GM21515 (cell line): Measurements from ENCODE around the gene BAG5.

Source experiments
- ATAC-seq: cut with Tn5 transposase; IDR thresholded peaks from one replicate; pipeline ENCODE4 v1.9.1; 2021; ENCODE audit not compliant: unreplicated experiment

Gene BAG5

DNA sequence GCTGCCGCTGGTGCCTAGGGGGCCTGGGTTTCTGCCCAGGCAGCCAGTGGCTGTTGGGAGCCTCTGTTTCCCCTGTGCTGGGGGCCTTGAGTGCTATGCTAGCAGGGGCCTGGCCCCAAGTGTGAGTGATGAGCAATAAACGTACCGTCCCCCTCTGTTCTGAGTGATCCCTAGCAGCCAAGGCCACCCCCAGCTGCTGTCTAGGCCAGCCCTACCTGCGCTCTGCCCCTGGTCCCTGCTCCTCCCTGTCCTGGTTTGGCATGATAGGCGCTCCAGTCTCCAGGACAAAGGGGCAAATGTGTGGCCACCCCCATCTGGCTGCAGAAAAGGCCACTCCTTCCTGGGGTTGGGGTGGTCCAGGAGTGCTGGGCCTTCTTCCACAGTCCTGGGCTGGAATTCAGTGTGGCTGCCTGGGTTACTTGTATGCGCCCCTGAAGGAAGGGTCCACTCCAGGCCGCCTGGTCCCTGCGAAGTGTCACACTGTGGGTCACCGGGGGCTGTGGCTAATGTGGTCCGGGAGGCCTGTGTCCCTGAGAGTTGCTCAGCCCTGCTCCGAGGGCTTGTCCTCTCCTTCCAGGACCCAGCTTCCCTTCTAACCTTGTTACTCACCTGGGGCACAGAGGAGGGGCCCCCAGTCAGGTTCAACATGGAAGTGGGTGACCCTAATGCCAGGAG is 26.4 kb downstream of the BAG5 start:
- ATAC-seq = no peak

DNA sequence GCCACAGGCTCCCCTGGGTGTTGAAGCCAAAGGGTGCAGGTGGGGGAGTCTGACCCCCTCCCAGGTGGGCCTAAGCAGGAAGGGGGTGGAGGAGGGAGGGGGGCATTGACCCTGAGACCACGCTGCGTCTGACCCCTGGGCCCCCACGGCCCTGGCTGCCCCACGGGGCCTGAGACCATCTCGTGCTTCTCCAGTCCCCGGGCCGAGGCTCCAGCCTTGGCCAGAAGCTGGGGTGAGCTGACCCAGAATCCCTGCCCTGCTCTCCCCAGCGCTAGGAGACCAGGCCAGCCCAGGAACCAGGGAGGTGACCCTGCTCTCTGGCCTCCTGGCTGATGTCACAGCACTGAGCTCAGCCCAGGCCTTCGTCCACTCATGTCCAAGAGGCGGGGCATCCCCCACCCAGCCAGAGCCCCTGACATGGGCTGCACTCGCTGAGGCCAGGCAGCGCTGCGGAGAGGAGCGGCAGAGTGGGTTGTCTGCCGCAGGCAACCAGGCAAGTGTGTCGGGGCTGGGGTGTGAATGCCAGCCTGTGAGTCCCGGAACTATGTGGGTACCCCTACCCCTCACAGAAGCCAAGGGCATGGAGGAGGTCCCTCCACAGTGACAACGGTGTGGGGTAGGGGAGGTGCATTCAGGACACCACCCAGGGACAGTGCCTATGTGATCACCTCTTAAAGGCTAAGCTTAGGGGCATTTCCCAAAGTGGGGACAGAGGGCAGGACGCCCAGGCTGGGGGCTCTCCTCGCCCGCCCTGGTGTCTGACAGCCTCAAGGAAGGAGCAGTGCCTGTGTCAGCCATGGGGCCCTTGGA is 27.2 kb downstream of the BAG5 start:
- no peak for ATAC-seq

DNA sequence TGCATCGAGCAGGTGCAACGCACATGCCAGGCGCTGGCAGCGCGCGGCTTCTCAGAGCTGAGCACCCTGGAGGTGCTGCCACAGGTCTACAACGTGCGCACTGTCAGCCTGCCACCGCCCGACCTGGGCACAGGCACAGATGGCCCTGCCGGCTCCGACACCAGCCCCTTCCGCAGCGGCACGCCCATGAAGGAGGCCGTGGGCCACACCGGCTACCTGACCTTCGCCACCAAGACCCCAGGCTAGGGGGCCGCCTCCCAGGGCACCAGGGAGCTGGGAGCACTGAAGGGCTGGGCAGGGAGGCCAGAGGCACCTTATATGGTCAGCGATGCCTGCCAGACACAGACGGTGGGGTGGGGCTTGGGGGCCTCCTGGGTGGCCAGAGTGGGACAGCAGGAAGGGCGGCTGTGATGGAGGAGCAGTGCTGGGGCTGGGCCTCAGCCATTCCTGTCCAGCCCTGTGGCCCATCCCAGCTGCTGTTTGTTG is 27.8 kb downstream of the BAG5 start:
- ATAC-seq = no peak

DNA sequence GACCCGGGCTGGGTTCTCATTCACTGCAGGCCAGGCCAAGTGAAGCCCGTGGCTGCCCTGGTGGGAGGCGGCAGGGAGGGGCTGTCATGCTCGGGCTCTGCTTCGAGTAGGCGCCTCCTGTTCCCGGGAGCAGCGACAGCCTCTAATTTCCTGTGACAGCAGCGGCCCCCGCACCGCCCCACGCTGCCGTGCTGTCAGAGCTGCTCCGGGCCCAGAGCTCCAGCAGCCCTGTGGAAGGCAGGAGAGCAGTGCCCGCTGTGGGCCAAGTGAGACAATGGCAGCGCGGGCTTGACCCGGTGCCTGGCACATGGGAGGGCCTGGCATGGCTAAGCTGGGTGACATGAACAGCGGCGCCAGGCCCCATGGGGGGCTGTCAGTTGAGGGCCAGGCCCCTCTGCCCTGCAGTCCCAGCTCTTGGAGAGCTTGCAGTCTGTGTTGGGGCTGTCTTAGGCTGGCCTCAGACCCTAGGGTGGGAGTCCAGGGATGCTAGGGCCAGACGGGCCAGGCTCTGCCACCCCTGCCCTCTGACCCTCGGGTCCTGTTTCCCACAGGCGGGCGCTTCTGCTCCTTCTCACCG is 28.4 kb downstream of the BAG5 start:
- ATAC-seq = no peak

DNA sequence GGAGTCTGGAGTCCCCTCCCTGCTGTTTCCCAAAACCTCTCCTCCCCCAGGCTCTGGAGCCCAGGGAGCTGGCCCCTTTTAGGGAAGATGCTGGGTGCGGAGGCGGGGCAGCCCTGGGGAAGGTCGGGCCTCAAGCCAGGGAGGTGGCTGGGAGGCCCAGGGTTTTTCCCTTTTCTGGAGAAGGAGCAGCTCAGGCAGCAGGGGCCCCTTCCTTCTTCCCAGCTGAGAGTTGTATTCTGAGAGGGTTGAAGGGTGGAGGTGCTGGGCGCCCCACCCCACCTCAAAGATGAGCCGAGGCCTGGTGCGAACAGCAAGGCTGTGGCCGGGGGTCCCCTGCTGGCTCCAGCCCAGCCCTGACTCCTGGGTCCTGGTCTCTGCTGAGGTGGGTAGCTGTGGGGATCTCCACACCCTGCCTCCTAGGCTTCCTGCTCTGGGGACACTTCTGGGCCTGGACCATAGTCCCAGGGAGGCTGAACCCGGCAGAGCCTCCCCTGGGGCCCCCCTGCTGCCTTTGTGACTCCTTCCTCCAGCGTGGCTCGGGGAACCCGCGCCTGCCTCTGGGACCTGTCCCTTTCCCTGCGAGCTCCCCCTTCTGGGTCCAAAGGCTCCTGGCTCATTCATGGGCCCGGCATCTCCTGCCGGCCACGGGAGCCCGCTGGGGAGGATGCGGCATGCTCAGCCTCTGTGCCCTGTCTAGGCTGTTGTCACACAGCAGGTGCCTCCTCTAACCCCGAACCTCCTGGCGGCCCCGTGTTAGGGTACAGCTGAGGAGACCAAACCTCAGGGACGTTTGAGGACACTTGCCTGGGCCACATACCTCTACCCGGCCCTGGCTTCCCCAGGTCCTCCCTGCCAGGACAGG is 29.1 kb downstream of the BAG5 start:
- no peak for ATAC-seq

DNA sequence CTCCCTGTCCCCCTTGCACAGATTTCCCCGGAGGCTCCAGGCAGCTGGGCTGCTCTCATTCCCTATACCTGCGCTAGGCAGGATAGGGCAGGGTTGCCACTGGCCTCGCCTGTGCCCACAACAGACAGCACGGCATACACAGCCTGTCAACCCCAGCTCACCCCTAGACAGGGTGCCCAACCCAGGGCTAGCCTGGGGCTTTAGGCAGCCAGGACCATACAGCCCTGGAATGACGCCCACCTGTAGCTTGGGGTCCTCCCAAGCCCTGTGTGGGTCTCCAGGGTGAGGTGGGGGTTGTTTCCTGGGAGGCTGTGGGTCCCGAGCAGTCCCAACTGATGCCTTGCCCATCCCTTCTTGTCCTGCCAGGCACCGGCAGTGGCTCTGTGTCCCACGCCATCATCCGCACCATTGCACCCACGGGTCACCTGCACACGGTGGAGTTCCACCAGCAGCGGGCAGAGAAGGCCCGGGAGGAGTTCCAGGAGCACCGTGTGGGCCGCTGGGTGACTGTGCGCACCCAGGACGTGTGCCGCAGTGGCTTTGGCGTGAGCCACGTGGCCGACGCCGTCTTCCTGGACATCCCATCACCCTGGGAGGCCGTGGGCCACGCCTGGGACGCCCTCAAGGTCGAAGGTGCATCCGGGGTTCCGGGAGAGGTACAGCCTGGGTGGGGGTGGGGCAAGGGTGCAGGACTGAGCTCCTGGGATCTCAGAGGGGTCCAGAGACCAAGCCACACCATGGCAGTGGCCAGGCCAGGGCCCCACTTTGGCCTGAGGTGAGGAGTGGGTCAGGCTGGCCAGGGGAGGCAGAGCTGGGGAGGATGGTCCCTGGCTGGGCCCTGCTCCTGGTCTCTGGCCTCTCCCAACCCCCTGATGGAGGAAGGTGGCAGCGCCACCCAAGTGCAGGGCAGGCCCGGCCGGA is 30.0 kb downstream of the BAG5 start:
- ATAC-seq = no peak

DNA sequence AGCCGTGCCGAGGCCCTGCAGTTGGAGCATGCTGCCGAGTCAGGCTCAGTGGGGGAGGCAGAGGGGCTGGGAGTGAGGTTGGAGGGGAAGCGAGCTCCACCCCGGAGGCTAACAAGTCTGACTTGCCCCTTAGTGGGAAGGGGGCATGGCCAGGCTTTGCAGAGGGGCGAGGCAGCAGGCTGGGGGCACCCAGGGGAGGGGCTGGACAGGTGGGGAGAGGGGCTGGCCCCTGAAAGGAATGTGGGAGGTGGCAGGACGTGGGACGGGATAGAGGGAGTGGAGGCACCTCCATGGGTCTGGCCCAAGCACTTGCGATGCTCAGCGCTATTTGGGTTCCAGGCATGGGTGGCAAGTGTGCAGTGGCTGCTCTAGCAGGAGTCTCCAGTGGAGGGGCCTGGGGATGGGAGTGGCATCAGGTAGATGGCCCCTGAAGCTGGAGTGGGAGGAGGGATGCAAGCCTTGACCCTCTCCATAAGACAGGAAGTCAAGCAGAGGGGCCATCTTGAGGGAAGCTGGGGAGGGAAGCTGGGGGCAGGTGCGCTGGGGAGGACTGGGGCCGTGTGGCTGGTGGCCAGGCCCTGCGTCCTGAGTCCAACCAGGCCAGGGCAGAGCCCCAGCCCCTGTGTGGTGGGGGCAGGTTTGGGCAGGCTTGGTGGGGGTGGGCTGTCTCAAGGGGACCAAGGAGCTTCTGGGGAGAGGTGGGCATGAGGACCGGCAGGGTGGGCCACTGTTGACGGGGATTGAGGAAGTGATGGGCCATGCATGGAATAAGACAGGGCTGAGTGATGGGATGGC is 30.8 kb downstream of the BAG5 start:
- ATAC-seq = no peak

DNA sequence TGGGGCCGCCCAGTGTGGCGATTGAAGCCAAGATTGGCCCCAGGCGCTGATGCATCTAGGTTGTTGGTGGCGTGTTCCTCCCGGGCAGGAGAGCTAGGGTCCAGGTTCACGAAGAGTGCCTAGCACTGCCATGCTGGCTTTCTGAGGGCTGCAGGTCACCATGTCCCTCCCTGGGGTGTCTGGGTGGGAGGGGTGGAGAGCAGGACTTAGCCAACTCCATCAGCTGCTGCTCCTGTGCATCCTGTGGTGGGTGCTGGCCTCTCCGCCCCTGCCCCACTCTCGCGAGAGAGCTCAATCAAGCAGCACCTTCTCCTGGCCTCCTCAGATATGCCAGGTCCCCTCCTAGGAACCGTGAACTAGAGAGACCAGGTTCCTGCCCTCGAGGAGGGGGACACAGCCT is 31.6 kb downstream of the BAG5 start:
- ATAC-seq = no peak

DNA sequence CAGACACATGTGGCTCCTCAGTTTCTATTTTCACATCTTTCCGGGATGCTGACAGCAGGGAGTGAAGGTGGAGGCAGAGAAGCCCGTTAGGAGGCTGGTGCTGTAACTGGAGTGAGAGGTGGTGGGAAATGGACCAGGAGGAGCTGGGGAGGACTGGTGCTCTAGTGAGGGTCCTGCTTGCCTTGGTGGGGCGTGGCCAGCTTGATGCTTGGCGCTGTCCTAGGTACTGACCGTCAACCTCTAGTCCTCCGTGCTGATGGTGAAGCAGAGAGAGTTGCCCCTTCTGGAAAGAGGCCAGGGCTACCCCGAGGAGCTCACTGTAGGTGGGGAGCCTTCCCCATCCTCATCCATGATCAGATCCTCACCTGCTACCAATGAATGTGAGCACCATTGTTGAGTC is 32.1 kb downstream of the BAG5 start:
- ATAC-seq = no peak

DNA sequence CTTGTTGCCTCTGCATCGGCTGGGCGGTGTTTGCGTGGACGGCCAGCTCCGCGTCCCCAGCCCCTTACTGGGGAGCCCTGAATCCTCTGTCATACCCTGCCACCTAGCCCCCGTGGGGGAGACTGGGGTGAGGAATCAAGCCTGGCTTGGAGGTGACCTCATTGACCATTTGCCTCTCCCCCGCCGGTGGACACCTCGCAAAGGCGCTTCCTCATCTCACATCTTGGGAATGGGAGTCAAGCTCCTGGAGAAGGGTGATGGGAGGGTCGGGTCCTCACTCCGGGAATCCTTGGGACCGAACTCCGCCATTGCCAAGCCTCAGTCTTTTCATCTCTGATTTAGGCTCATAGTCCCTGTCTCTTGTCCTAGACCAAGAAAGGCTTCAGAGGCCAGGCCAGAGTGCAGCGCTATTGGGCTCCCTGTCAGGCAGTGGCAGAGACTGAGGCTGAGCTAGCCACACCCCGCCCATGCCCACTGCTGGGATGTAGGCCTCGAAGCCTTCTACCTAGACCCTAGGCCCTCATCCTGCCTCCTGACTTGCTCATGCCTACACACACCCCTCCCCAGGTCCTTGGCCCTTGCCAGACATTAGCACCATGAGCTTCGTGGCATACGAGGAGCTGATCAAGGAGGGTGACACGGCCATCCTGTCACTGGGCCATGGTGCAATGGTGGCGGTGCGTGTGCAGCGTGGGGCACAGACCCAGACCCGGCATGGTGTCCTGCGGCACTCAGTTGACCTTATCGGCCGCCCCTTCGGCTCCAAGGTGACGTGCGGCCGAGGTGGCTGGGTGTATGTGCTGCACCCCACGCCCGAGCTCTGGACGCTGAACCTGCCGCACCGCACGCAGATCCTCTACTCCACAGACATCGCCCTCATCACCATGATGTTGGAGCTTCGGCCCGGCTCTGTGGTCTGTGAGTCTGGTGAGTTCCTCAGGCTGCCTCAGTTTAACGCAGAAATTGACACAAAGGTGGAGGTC is 32.8 kb downstream of the BAG5 start:
- no peak for ATAC-seq

DNA sequence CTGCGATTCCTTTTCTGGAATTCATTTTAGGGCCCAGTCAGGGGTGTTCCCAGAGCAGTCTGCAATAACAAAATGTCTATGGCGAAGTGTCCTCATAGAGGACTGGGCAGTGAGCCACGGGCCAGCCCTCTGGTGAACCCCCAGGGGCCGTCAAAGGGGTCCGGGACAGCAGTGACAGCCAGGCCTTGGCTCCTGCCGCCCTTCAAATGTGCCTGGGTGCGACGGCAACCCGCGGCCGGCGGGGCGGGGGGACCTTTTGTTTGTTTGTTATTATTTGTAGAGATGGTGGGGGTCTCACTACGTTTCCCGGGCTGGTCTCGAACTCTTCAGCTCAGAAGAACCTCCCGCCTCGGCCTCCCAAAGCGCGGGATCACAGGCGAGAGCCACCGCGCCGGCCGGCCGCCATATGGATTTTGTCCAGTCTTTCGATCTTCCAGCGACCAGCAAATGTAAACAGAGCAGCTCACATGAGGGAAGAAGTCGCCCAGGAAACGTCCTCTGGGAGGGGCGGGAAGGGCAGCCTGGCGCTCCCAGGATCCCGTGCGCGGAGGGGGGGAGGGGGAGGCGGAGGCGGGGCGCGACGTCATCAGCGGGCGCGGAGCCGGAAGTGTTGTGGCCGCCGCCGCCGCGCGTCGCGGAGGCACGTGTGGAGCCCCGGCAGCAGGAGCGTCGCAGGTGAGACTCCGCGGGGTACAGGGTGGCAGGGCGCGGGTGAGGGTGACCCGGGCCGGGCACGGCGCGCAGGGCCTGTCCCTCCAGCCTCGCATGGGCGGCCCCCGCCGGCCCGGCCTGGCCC is 33.7 kb downstream of the BAG5 start, which contains the start of gene TRMT61A:
Gene TRMT61A, plus strand, starts transcription at position 610 of the 796 bp plus-strand sequence. CDS start 783 bp downstream, outside the sequence.
- no peak for ATAC-seq

DNA sequence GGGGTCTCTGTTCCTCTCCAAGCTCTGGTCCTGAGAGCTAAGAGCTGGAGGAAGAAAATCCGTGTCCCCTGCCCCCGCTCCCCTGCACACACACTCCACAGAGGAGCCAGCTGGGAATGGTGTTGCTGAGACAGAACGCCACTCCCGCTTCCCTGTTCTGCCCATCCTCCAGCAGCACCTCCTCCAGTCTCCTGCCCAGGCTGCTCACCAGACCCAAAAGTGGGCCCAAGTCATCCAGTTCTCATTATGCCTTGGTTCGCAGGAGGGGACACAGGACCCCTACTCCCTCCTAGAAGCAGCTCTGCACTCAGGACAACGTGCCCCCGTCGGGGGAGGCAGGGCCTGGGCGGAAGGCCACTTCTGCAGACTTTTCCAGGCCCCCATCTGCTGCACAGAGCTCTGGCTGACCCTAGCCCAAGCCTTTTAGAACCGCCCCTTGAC is 34.3 kb downstream of the BAG5 start:
- no peak for ATAC-seq

DNA sequence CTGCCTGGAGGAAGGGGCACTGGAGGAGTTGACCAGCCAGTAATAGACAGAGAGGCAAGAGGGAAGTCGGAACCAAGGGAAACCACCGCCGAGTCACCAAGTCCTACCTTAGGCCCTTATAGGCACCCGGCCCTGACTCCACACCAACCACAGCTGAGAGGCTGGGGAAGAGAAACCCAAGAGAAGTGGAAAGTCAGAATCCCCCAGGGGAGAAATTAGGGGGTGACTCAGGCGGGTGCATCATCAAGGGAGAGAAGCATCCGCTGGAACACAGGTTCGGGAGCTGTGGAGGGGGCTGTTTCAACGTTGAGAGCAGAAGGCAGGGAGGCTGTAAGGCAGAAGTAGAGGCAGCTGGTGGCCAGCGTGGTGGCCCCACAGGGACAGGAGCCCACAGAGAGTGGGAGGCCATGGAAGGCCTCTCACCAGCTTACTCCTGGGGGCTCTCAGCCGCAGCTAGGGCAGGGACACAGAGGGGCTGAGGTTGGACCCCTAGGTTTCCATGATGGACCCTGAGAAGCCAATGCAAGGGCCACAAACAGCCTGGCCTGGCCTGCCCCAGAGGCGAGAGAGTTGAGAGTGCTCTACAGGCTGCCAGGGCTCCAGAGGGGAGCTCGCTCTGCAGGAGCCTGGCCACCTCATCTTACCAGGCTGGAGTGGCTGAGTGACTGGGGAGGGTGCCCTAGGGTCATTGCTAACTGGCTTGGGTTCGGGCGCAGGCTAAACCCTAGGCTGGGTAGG is 34.9 kb downstream of the BAG5 start:
- no peak for ATAC-seq

DNA sequence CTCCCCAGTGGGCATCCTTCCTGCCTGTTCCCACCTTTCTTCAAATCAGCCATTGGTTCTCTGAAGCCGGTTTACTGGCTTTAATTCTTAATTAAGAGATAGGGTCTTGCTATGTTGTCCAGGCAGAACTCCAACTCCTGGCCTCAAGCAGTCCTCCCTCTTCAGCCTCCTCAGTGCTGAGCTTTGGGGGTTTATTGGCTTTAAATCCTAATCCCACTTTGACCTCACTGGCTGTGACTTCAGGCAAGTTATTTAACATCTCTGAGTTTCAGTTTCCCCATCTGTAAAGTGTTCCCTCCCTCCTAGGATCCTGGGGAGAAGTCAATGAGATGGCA is 35.6 kb downstream of the BAG5 start:
- ATAC-seq = no peak

DNA sequence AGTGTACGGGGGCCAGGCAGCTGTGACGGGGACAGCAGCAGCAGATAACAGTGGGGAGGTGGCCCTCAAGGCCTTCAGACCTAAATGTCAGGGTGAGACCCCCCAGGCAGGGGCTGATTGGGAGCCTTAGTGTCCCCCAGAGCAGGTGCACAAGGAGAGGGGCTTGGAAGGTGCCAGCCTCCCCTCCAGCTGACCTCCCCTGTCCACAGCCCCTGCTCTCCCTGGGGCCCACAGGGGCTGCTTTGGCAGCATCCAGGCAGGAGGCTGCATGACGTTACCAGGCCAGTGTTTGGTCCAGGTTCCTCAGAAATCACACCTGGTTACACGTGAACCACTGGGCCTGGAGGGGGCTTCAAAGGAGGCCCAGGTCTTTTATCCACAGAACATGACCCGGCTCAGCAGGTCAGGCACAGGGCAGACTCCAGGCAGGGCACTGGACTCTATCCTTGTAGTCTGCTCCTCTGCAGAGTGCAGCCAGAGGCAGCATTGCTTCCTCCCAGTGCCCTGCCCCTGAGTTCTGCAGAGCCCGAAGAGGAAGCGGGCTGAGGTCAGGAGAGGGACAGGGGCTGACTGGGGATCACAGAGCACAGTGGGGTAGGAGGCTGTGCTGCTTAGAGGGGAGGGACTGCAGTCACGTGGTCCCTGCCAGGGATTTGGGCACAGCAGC is 36.1 kb downstream of the BAG5 start:
- ATAC-seq = no peak
